A673 (cell line): ENCODE data around the gene USE1. TPM values are rescaled to one million over a fixed set of nuclear protein-coding genes. Genes with fewer than 3 reads are reported as not detected.

ENCODE experiments used
- BruUV-seq: library from RNA; stranded (reverse); fragments of 400-500 nt; replicated peaks from 2 replicates; lab custom pipeline; 2021; lab: Mats Ljungman, UMichigan
- CTCF ChIA-PET: fragments of 300-600 bp; sonication (Branson Sonifier 250); formaldehyde crosslinking; loops from one replicate; lab custom pipeline; 2022; ENCODE audit warnings: antibody characterized with exemption; lab: Charles Lee
- POLR2A ChIA-PET: fragments of 300-600 bp; sonication (Branson Sonifier 250); formaldehyde crosslinking; loops from one replicate; lab custom pipeline; 2022; ENCODE audit warnings: antibody characterized with exemption; ENCODE audit not compliant: low non-redundant PET; lab: Charles Lee
- DNase-seq: peaks from one replicate; pipeline ENCODE4 v3.0.0-alpha.2; 2015; ENCODE audit warnings: low spot score
- H3K27ac ChIP-seq: fragments of 200-600 bp; sonication (generic); 2 replicates; pipeline ENCODE4 v1.5.1; 2016; ENCODE audit warnings: mixed run types, low read depth, mild to moderate bottlenecking, mixed read lengths, antibody characterized with exemption, low read length; ENCODE audit not compliant: poor library complexity, severe bottlenecking
- H3K27me3 ChIP-seq: fragments of 200-600 bp; sonication (generic); replicated peaks from 2 replicates; pipeline ENCODE4 v1.6.1; 2017; ENCODE audit warnings: mixed run types, low read depth, mild to moderate bottlenecking, mixed read lengths, antibody characterized with exemption, low read length; ENCODE audit not compliant: insufficient read depth, poor library complexity
- H3K36me3 ChIP-seq: fragments of 200-600 bp; sonication (generic); 2 replicates; pipeline ENCODE4 v1.6.1; 2016; ENCODE audit warnings: mixed run types, mild to moderate bottlenecking, mixed read lengths, antibody characterized with exemption, low read length; ENCODE audit not compliant: insufficient read depth, poor library complexity, severe bottlenecking
- H3K4me1 ChIP-seq: fragments of 200-600 bp; sonication (generic); 2 replicates; pipeline ENCODE4 v1.6.1; 2017; ENCODE audit warnings: mixed run types, mild to moderate bottlenecking, mixed read lengths, antibody characterized with exemption, low read length; ENCODE audit not compliant: insufficient read depth, poor library complexity, severe bottlenecking
- H3K4me3 ChIP-seq: fragments of 200-600 bp; sonication (generic); 2 replicates; pipeline ENCODE4 v1.5.1; 2016; ENCODE audit warnings: low read depth, mixed run types, mild to moderate bottlenecking, mixed read lengths, low read length; ENCODE audit not compliant: poor library complexity, severe bottlenecking
- H3K9me3 ChIP-seq: fragments of 200-600 bp; sonication (generic); 2 replicates; pipeline ENCODE4 v1.6.1; 2016; ENCODE audit warnings: mixed run types, low read depth, mild to moderate bottlenecking, mixed read lengths, antibody characterized with exemption, low read length; ENCODE audit not compliant: poor library complexity, severe bottlenecking
- EZH2 ChIP-seq: fragments of 200-600 bp; sonication (generic); IDR thresholded peaks from 2 replicates; pipeline ENCODE4 v1.6.1; 2017; ENCODE audit warnings: borderline replicate concordance, low read depth, mild to moderate bottlenecking, mixed read lengths, antibody characterized with exemption, low read length; ENCODE audit not compliant: poor library complexity, severe bottlenecking
- intact Hi-C: fragments of 100-400 bp; cut with micrococcal nuclease; formaldehyde crosslinking; loops from one replicate; pipeline ENCODE4 v1.10.0; 2022; ENCODE audit not compliant: unreplicated experiment
- total RNA-seq: library from RNA; stranded (reverse); gene quantifications from 2 replicates; pipeline ENCODE4 v1.2.3, GENCODE V29; 2021
- TF ChIP-seq, protein P1 (sequence below): fragments of 300-800, 200-600 bp; sonication (generic); conservative IDR thresholded peaks from 2 replicates; pipeline ENCODE4 v1.5.1; 2017; ENCODE audit warnings: low read depth, mild to moderate bottlenecking, antibody characterized with exemption, low read length, moderate library complexity, mixed read lengths

Gene USE1
- total RNA-seq, 1 experiment from 2014 or later = 32.1 TPM

DNA sequence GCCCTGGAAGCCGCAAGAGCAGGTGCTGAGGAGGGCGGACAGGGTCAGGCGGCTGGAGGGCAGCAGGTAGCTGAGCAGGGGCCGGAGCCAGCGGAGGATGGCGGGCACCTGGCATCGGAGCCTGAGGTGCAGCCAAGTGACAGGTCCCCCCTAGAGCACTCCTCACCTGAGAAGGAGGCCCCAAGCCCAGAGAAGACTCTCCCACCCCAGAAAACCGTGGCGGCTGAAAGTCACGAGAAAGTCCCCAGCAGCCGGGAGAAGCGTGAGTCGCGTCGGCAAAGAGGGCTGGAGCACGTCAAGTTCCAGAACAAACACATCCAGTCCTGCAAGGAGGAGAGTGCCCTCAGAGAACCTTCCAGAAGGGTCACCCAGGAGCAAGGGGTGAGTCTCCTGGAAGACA, 20.5 kb upstream of the USE1 start:
- CTCF ChIA-PET = no interaction called here
- peaks cover 21% of the 10 kb centered on the region for H3K36me3 ChIP-seq

DNA sequence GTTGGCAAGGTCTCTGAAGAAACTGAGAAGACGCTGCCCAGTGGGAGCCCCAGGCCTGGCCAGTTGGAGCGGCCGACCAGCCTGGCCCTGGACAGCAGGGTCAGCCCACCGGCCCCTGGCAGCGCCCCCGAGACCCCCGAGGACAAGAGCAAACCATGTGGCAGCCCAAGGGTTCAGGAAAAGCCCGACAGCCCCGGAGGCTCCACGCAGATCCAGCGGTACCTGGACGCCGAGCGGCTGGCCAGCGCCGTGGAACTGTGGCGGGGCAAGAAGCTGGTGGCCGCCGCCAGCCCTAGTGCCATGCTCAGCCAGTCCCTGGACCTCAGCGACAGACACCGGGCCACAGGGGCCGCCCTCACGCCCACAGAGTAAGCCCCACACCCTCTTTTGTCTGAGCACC, 20.1 kb upstream of the USE1 start:
- TF ChIP-seq, protein P1, sequence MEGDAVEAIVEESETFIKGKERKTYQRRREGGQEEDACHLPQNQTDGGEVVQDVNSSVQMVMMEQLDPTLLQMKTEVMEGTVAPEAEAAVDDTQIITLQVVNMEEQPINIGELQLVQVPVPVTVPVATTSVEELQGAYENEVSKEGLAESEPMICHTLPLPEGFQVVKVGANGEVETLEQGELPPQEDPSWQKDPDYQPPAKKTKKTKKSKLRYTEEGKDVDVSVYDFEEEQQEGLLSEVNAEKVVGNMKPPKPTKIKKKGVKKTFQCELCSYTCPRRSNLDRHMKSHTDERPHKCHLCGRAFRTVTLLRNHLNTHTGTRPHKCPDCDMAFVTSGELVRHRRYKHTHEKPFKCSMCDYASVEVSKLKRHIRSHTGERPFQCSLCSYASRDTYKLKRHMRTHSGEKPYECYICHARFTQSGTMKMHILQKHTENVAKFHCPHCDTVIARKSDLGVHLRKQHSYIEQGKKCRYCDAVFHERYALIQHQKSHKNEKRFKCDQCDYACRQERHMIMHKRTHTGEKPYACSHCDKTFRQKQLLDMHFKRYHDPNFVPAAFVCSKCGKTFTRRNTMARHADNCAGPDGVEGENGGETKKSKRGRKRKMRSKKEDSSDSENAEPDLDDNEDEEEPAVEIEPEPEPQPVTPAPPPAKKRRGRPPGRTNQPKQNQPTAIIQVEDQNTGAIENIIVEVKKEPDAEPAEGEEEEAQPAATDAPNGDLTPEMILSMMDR = no peak
- no peak for TF ChIP-seq EZH2
- Histone ChIP-seq H3K4me1 (no peaks in the 10 kb centered on the region), H3K9me3 (no peaks in the 10 kb centered on the region), H3K27ac (no peak overlapping the region), H3K36me3 (peaks cover 22% of the 10 kb centered on the region), H3K27me3 (no peaks in the 10 kb centered on the region), H3K4me3 (no peak overlapping the region)
- POLR2A ChIA-PET = no interaction called here
- no TSS peak for BruUV-seq
- intact Hi-C loops = no loop called here
- DNase-seq = no peak
- CTCF ChIA-PET = no interaction called here

More for the DNA sequence above, 20.5 kb upstream of the USE1 start:
- Histone ChIP-seq H3K4me1 (no peaks in the 10 kb centered on the region), H3K9me3 (no peaks in the 10 kb centered on the region), H3K27me3 (no peaks in the 10 kb centered on the region), H3K27ac (no peak overlapping the region), H3K4me3 (no peak overlapping the region)
- no TSS peak for BruUV-seq
- POLR2A ChIA-PET = no interaction called here
- TF ChIP-seq EZH2 = no peak
- TF ChIP-seq, protein P1 = no peak
- DNase-seq = no peak
- intact Hi-C loops = no loop called here

DNA sequence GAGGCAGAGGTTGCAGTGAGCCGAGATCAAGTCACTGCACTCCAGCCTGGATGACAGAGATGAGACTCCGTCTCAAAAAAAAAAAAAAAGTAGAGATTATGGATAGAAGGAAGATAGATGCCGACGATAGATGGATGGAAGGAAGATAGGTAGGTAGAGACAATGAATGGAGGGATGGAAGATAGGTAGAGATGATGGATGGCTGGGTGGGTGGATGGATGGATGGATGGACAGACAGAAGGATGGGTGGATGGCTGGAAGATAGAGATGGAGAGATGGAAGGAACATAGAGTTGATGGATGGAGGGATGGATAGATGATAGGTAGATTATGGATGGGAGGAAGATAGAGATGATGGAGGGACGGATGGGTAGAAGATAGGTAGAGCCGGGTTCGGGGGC, 18.5 kb upstream of the USE1 start:
- no peaks in the 10 kb centered on the region for H3K4me1 ChIP-seq
- no peaks in the 10 kb centered on the region for H3K9me3 ChIP-seq
- BruUV-seq = no TSS peak
- intact Hi-C loops = no loop called here
- TF ChIP-seq EZH2 = no peak
- TF ChIP-seq, protein P1 = no peak
- ChIA-PET POLR2A (no interaction called here), CTCF (no interaction called here)
- no peak overlapping the region for H3K4me3 ChIP-seq
- no peak overlapping the region for H3K27ac ChIP-seq
- H3K27me3 ChIP-seq = no peaks in the 10 kb centered on the region
- peaks cover 26% of the 10 kb centered on the region for H3K36me3 ChIP-seq
- no peak for DNase-seq
